ENCODE data around the gene KRT9. TPM values are rescaled to one million over a fixed set of nuclear protein-coding genes. Genes with fewer than 3 reads are reported as not detected.

The KRT9 gene
- total RNA-seq, 1 donor from 2014 or later, result not detected

GRCh38 chr17:41518789-41519449 is 52.9 kb downstream of the KRT9 start, which contains the start of gene KRT15:
Gene KRT15 (minus strand): TSS chr17:41518890. CDS start chr17:41518827, 63 bp downstream.
- intact Hi-C loops (cut with DNase I), result no loop called here
- no peak for DNase-seq (ENCODE audit: low spot score)

- intact Hi-C loops (cut with DNase I), result no loop called here
- DNase-seq (ENCODE audit: low spot score), result no peak
These were observed 53.8 kb downstream of the KRT9 start for GRCh38 chr17:41518031-41518430.

- DNase-seq (ENCODE audit: low spot score), result no peak
- intact Hi-C loops (cut with DNase I), result no loop called here
These were observed 55.0 kb downstream of the KRT9 start for GRCh38 chr17:41516830-41517283.

GRCh38 chr17:41516147-41516829 is 55.6 kb downstream of the KRT9 start:
- intact Hi-C loops (cut with DNase I), result no loop called here
- DNase-seq (ENCODE audit: low spot score), result no peak

Small RNAs within 50 kb of the gene (microRNA-seq; reads per million reads assigned to microRNA genes)
- not detected for gene MIR6510

Other genes starting within 250 kb of the KRT9 start
- gene KRT33A, start 221.2 kb downstream of the KRT9 start, total RNA-seq, result not detected
- not detected for gene KRT33B, start 202.2 kb downstream of the KRT9 start, total RNA-seq
- gene KRT34, start 189.8 kb downstream of the KRT9 start, total RNA-seq, result not detected
- not detected for gene KRT31, start 174.5 kb downstream of the KRT9 start, total RNA-seq
- not detected for gene KRT37, start 147.5 kb downstream of the KRT9 start, total RNA-seq
- not detected for gene KRT38, start 131.1 kb downstream of the KRT9 start, total RNA-seq
- 0.27 TPM for gene KRT32, start 104.7 kb downstream of the KRT9 start, total RNA-seq
- not detected for gene KRT35, start 90.9 kb downstream of the KRT9 start, total RNA-seq
- not detected for gene KRT36, start 82.1 kb downstream of the KRT9 start, total RNA-seq
- gene KRT13, start 66.4 kb downstream of the KRT9 start, total RNA-seq, result not detected
- not detected for gene KRT15, start 53.2 kb downstream of the KRT9 start, total RNA-seq
- gene KRT19, start 43.8 kb downstream of the KRT9 start, total RNA-seq, result 1.1 TPM
- not detected for gene KRT14, start 14.8 kb upstream of the KRT9 start, total RNA-seq
- gene KRT16, start 40.7 kb upstream of the KRT9 start, total RNA-seq, result not detected
- gene KRT17, start 52.5 kb upstream of the KRT9 start, total RNA-seq, result not detected
- 1,014 TPM for gene EIF1, start 116.8 kb upstream of the KRT9 start, total RNA-seq
- not detected for gene GAST, start 140.3 kb upstream of the KRT9 start, total RNA-seq
- gene HAP1, start 162.6 kb upstream of the KRT9 start, total RNA-seq, result 0.08 TPM
- 150 TPM for gene JUP, start 214.7 kb upstream of the KRT9 start, total RNA-seq
- gene P3H4, start 239.9 kb upstream of the KRT9 start, total RNA-seq, result 5.1 TPM
- gene FKBP10, start 240.9 kb upstream of the KRT9 start, total RNA-seq, result 17.7 TPM